ENCODE results near the gene SLC9C1. TPM values are rescaled to one million over a fixed set of nuclear protein-coding genes. Genes with fewer than 3 reads are reported as not detected.

SLC9C1 gene
- total and polyA plus RNA-seq, 2 of the 4 experiments (the other 2 are of a cell fraction): not detected

GRCh38 chr3:112132088-112132487 lies 161.9 kb downstream of the SLC9C1 start:
- Histone ChIP-seq H3K4me3 (ENCODE audit: insufficient read depth, low read depth, low read length) (no peak overlapping the region), H2BK120ac (ENCODE audit: low read depth, low read length) (no peak overlapping the region), H2AK9ac (replicated peaks; ENCODE audit: low read depth, low read length, poor library complexity) (no peak overlapping the region), H3K14ac (replicated peaks; ENCODE audit: low read depth, low read length) (no peak overlapping the region), H3K18ac (ENCODE audit: low read depth, low read length) (no peak overlapping the region), H3K56ac (ENCODE audit: extremely low read depth, insufficient read depth, low read length) (no peak overlapping the region), H2AFZ (replicated peaks; ENCODE audit: low read length, poor library complexity) (no peak overlapping the region), H2BK5ac (ENCODE audit: low read depth, low read length, poor library complexity, severe bottlenecking) (no peak overlapping the region), H3K9me3 (ENCODE audit: control insufficient read depth, insufficient read depth, low read length) (no peaks in the 10 kb centered on the region), H2BK15ac (ENCODE audit: low read depth, low read length) (no peak overlapping the region), H3K23ac (ENCODE audit: low read depth, low read length) (no peak overlapping the region), H4K91ac (ENCODE audit: insufficient read depth, low read depth, low read length) (no peak overlapping the region), H4K20me1 (ENCODE audit: insufficient read depth, low read length) (no peaks in the 10 kb centered on the region), H3K27me3 (ENCODE audit: control insufficient read depth, insufficient read depth, low read length) (no peaks in the 10 kb centered on the region), H3K9ac (ENCODE audit: low read depth, low read length) (no peak overlapping the region), H2BK20ac (ENCODE audit: low read depth, low read length) (no peak overlapping the region), H3K27ac (ENCODE audit: insufficient read depth, low read length) (no peak overlapping the region), H3K4me2 (ENCODE audit: low read depth, low read length) (no peak overlapping the region), H2AK5ac (ENCODE audit: low read depth, low read length) (no peak overlapping the region), H4K8ac (ENCODE audit: low read depth in 2 of 2, low read length in 2 of 2) (no peak overlapping the region), H3K4ac (ENCODE audit: low read depth, low read length) (no peak overlapping the region), H4K5ac (ENCODE audit: low read depth, low read length) (no peak overlapping the region), H3K36me3 (ENCODE audit: control insufficient read depth, insufficient read depth, low read length) (no peaks in the 10 kb centered on the region; the same call in 1 of the 2 replicates), H3K9me1 (ENCODE audit: insufficient read depth, low read length) (peaks cover 3% of the 10 kb centered on the region; the same call in 1 of the 2 replicates), H3K4me1 (ENCODE audit: control insufficient read depth, insufficient read depth, low read length) (0 out of 2 replicates have a peak, but pooled peaks cover 1% of the 10 kb centered on the region), H3K79me1 (ENCODE audit: low read depth in 1 of 2, low read length in 2 of 2) (no peaks in the 10 kb centered on the region)
- dilution Hi-C loops (cut with HindIII; ENCODE audit: low sequenced_read_pairs, unreplicated experiment) (no loop called here), intact Hi-C loops (cut with micrococcal nuclease) (no loop called here), in situ Hi-C loops (cut with MboI; ENCODE audit: low sequenced_read_pairs) (loop anchor here (25.0 kb wide), 1 partner anchor 380 kb away; no protein-coding TSS in a partner anchor)
- DNase-seq (no peak), ATAC-seq (ENCODE audit: low read depth) (no peak)
- CTCF ChIA-PET: no interaction called here
- POLR2A ChIA-PET (ENCODE audit: unreplicated experiment): no interaction called here
- WGBS, 2 experiments (ENCODE audit: extremely low coverage in 2 of 2, insufficient read length in 1 of 2): no CpG with 5 or more reads among the region's 3 CpGs
- no TSS peak for BruUV-seq (replicated peaks)
- TF ChIP-seq POLR2A (IDR thresholded peaks at IDR 0.05; ENCODE audit: low read depth, low read length) (no peak), CTCF (conservative IDR thresholded peaks at IDR 0.05; ENCODE audit: low read depth, low read length) (no peak), BHLHE40 (IDR thresholded peaks at IDR 0.05; ENCODE audit: low read depth, low read length) (no peak)

All from IMR-90 (cell line).